HG03521 (cell line): ENCODE data around the gene HOXB5.

Experiments used
- ATAC-seq: cut with Tn5 transposase; IDR thresholded peaks from one replicate; pipeline ENCODE4 v1.9.1; 2021; ENCODE audit warnings: mild to moderate bottlenecking, moderate library complexity; ENCODE audit not compliant: unreplicated experiment

The HOXB5 gene

GRCh38 chr17:48605409-48605919, 11.9 kb upstream of the HOXB5 start:
- no peak for ATAC-seq

- no peak for ATAC-seq
Observed at GRCh38 chr17:48604770-48605329, 11.3 kb upstream of the HOXB5 start, which contains the start of gene HOXB6. TSS of gene HOXB6 (minus strand) at chr17:48604986. CDS start at chr17:48598150, 6,836 bp downstream.

- ATAC-seq: no peak
Observed at GRCh38 chr17:48603959-48604769, 10.6 kb upstream of the HOXB5 start.

GRCh38 chr17:48601539-48602425, 8.2 kb upstream of the HOXB5 start:
- no peak for ATAC-seq

- no peak for ATAC-seq
Observed at GRCh38 chr17:48601207-48601538, 7.6 kb upstream of the HOXB5 start.

- no peak for ATAC-seq
Observed at GRCh38 chr17:48600244-48601098, 6.9 kb upstream of the HOXB5 start.

GRCh38 chr17:48599354-48599753, 5.8 kb upstream of the HOXB5 start:
- ATAC-seq: no peak

- no peak for ATAC-seq
Observed at GRCh38 chr17:48598736-48599135, 5.2 kb upstream of the HOXB5 start.

- peak; percentile 40 for ATAC-seq
Observed at GRCh38 chr17:48597778-48598631, 4.4 kb upstream of the HOXB5 start.

- ATAC-seq: no peak
Observed at GRCh38 chr17:48597528-48597777, 3.9 kb upstream of the HOXB5 start.

GRCh38 chr17:48596735-48597527, 3.4 kb upstream of the HOXB5 start:
- no peak for ATAC-seq

- no peak for ATAC-seq
Observed at GRCh38 chr17:48596000-48596734, 2.6 kb upstream of the HOXB5 start.

GRCh38 chr17:48595278-48595999, 1.9 kb upstream of the HOXB5 start:
- ATAC-seq: no peak

- ATAC-seq: no peak
Observed at GRCh38 chr17:48594538-48595277, 1.1 kb upstream of the HOXB5 start.

GRCh38 chr17:48593840-48594537, 410 bp upstream of the HOXB5 start:
- ATAC-seq: no peak

- ATAC-seq: no peak
Observed at GRCh38 chr17:48592577-48592976, 1.0 kb downstream of the HOXB5 start.
